Hematopoietic multipotent progenitor cell treated with erythropoietin and hydrocortisone succinate and interleukin-3 and kit ligand, for 17 days (in vitro differentiated cells): ENCODE measurements around the gene PIGQ.
"Not testable (repeated sequence)": the region's sequence is repeated elsewhere in the genome, so short reads cannot be mapped to it uniquely, and the experiment has no call there.

Source experiments
- DNase-seq: peaks from one replicate; pipeline ENCODE4 v3.0.0-alpha.2; 2015; ENCODE audit warnings: low spot score

The PIGQ gene

GRCh38 chr16:586047-586644, 16.4 kb downstream of the PIGQ start:
- no peak for DNase-seq

- DNase-seq, result peak; percentile 29
Measured at GRCh38 chr16:586645-587590, 17.1 kb downstream of the PIGQ start.

GRCh38 chr16:588639-588888, 18.8 kb downstream of the PIGQ start:
- DNase-seq, result peak; percentile 63

GRCh38 chr16:588889-589657, 19.3 kb downstream of the PIGQ start:
- peak; percentile 99 for DNase-seq

- peak; percentile 99 for DNase-seq
Measured at GRCh38 chr16:589658-590187, 20.0 kb downstream of the PIGQ start, which contains the start of gene RAB40C. Gene RAB40C (plus strand): TSS chr16:590066. CDS start chr16:590292, 226 bp downstream.

GRCh38 chr16:590188-590814, 20.5 kb downstream of the PIGQ start:
- DNase-seq, result no peak

GRCh38 chr16:590815-591200, 21.0 kb downstream of the PIGQ start:
- no peak for DNase-seq

- no peak for DNase-seq
Measured at GRCh38 chr16:591231-591630, 21.5 kb downstream of the PIGQ start.

- no peak for DNase-seq
Measured at GRCh38 chr16:591892-592517, 22.2 kb downstream of the PIGQ start.

GRCh38 chr16:592518-593306, 22.9 kb downstream of the PIGQ start:
- DNase-seq, result no peak

GRCh38 chr16:593406-593805, 23.6 kb downstream of the PIGQ start:
- no peak for DNase-seq

GRCh38 chr16:593807-594206, 24.0 kb downstream of the PIGQ start:
- no peak for DNase-seq

GRCh38 chr16:595094-595528, 25.3 kb downstream of the PIGQ start:
- DNase-seq, result no peak

GRCh38 chr16:595942-596735, 26.4 kb downstream of the PIGQ start:
- no peak for DNase-seq

- DNase-seq, result no peak
Measured at GRCh38 chr16:596736-597060, 26.9 kb downstream of the PIGQ start.

- DNase-seq, result not testable (repeated sequence)
Measured at GRCh38 chr16:597655-598054, 27.9 kb downstream of the PIGQ start.

- no peak for DNase-seq
Measured at GRCh38 chr16:598823-599739, 29.3 kb downstream of the PIGQ start.

GRCh38 chr16:600781-601180, 31.0 kb downstream of the PIGQ start:
- DNase-seq, result no peak

- DNase-seq, result no peak
Measured at GRCh38 chr16:603933-604332, 34.2 kb downstream of the PIGQ start.
